Measurements from ENCODE around the gene CSGALNACT2.
"Not testable (repeated sequence)": the region's sequence is repeated elsewhere in the genome, so short reads cannot be mapped to it uniquely, and the experiment has no call there.

Gene CSGALNACT2

GRCh38 chr10:43177595-43177994 lies 39.4 kb downstream of the CSGALNACT2 start:
- Histone ChIP-seq H3K4me3 (ENCODE audit: low read length in 2 of 2) (no peak overlapping the region), H3K9me3 (ENCODE audit: control insufficient read depth in 2 of 2, low read length in 2 of 2) (no peaks in the 10 kb centered on the region), H3K27ac (ENCODE audit: low read depth in 2 of 2, low read length in 2 of 2) (no peak overlapping the region), H3K4me1 (ENCODE audit: control insufficient read depth in 2 of 2, insufficient read depth in 2 of 2, low read length in 2 of 2) (no peaks in the 10 kb centered on the region), H3K36me3 (ENCODE audit: control insufficient read depth in 2 of 2, insufficient read depth in 2 of 2, low read length in 2 of 2) (peaks cover 0 to 35% of the 10 kb centered on the region in 2 donors), H3K27me3 (ENCODE audit: control insufficient read depth in 2 of 2, insufficient read depth in 2 of 2, low read length in 2 of 2) (no peaks in the 10 kb centered on the region), H3K9ac (ENCODE audit: low read depth in 1 of 2, low read length in 2 of 2) (no peak overlapping the region)

- H3K9me3 ChIP-seq (ENCODE audit: control insufficient read depth in 2 of 2, low read length in 2 of 2): no peaks in the 10 kb centered on the region
- H3K4me1 ChIP-seq (ENCODE audit: control insufficient read depth in 2 of 2, insufficient read depth in 2 of 2, low read length in 2 of 2): no peaks in the 10 kb centered on the region
- H3K27me3 ChIP-seq (ENCODE audit: control insufficient read depth in 2 of 2, insufficient read depth in 2 of 2, low read length in 2 of 2): no peaks in the 10 kb centered on the region
- H3K9ac ChIP-seq (ENCODE audit: low read depth in 1 of 2, low read length in 2 of 2): no peak overlapping the region
- H3K27ac ChIP-seq (ENCODE audit: low read depth in 2 of 2, low read length in 2 of 2): no peak overlapping the region
- no peak overlapping the region for H3K4me3 ChIP-seq (ENCODE audit: low read length in 2 of 2)
- peaks cover 0 to 32% of the 10 kb centered on the region in 2 donors for H3K36me3 ChIP-seq (ENCODE audit: control insufficient read depth in 2 of 2, insufficient read depth in 2 of 2, low read length in 2 of 2)
Measured at GRCh38 chr10:43181146-43181545, 42.9 kb downstream of the CSGALNACT2 start.

DNA sequence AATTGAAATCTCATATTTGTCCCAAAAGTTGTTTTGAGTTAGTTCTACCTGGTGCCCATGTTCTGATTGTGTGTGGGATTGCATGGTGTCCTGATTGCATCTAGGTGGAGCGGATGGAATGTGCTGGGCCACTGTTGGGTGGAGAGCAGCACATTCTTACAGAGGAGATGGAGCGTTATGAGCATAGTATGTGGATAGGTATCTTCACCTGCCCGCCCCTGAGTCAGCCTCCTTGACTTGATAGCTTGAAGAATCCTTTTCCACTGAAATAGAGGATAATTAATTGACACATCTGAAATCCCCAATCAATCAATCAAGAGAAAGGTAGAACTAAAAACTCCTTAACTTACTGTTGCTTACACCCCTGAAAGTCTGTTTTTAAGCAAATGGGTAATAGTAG lies 45.5 kb downstream of the CSGALNACT2 start:
- H3K9ac ChIP-seq (ENCODE audit: low read depth in 1 of 2, low read length in 2 of 2); H3K4me3 ChIP-seq (ENCODE audit: low read length in 2 of 2); H3K27me3 ChIP-seq (ENCODE audit: control insufficient read depth in 2 of 2, insufficient read depth in 2 of 2, low read length in 2 of 2); H3K9me3 ChIP-seq (ENCODE audit: control insufficient read depth in 2 of 2, low read length in 2 of 2); H3K4me1 ChIP-seq (ENCODE audit: control insufficient read depth in 2 of 2, insufficient read depth in 2 of 2, low read length in 2 of 2); H3K27ac ChIP-seq (ENCODE audit: low read depth in 2 of 2, low read length in 2 of 2): not testable (repeated sequence)
- H3K36me3 ChIP-seq (ENCODE audit: control insufficient read depth in 2 of 2, insufficient read depth in 2 of 2, low read length in 2 of 2): peaks cover 0 to 19% of the 10 kb centered on the region in 2 donors

GRCh38 chr10:43186150-43186549 lies 47.9 kb downstream of the CSGALNACT2 start:
- no peak overlapping the region for H3K9ac ChIP-seq (ENCODE audit: low read depth in 1 of 2, low read length in 2 of 2)
- no peaks in the 10 kb centered on the region for H3K4me1 ChIP-seq (ENCODE audit: control insufficient read depth in 2 of 2, insufficient read depth in 2 of 2, low read length in 2 of 2)
- H3K27ac ChIP-seq (ENCODE audit: low read depth in 2 of 2, low read length in 2 of 2): no peak overlapping the region
- no peaks in the 10 kb centered on the region for H3K27me3 ChIP-seq (ENCODE audit: control insufficient read depth in 2 of 2, insufficient read depth in 2 of 2, low read length in 2 of 2)
- H3K36me3 ChIP-seq (ENCODE audit: control insufficient read depth in 2 of 2, insufficient read depth in 2 of 2, low read length in 2 of 2): peaks cover 0 to 10% of the 10 kb centered on the region in 2 donors
- no peak overlapping the region for H3K4me3 ChIP-seq (ENCODE audit: low read length in 2 of 2)
- H3K9me3 ChIP-seq (ENCODE audit: control insufficient read depth in 2 of 2, low read length in 2 of 2): no peaks in the 10 kb centered on the region

- Histone ChIP-seq H3K27me3 (ENCODE audit: control insufficient read depth in 2 of 2, insufficient read depth in 2 of 2, low read length in 2 of 2) (no peaks in the 10 kb centered on the region), H3K4me1 (ENCODE audit: control insufficient read depth in 2 of 2, insufficient read depth in 2 of 2, low read length in 2 of 2) (no peaks in the 10 kb centered on the region), H3K4me3 (ENCODE audit: low read length in 2 of 2) (no peak overlapping the region), H3K9ac (ENCODE audit: low read depth in 1 of 2, low read length in 2 of 2) (no peak overlapping the region), H3K36me3 (ENCODE audit: control insufficient read depth in 2 of 2, insufficient read depth in 2 of 2, low read length in 2 of 2) (peaks cover 0 to 10% of the 10 kb centered on the region in 2 donors), H3K27ac (ENCODE audit: low read depth in 2 of 2, low read length in 2 of 2) (no peak overlapping the region), H3K9me3 (ENCODE audit: control insufficient read depth in 2 of 2, low read length in 2 of 2) (no peaks in the 10 kb centered on the region)
Measured at GRCh38 chr10:43187213-43187612, 49.0 kb downstream of the CSGALNACT2 start.

DNA sequence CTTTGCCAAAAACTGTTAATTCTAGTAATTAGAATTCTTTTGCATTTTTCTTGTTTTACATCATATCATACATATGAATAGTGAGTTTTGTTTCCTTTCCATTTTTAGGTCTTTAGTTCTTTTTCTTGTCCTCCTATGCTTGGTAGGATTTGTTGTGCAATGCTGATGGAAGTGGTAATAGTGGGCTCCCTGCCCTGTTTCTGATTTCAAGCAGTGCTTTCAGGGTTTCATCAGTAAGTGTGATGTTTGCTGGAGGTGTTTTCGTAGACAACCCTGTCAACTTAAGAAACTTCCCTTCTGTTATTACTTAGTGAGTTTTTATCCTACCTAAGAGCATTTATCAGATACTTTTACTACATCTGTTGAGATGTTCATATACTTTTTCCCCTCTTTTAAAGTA lies 50.5 kb downstream of the CSGALNACT2 start:
- Histone ChIP-seq H3K27ac (ENCODE audit: low read depth in 2 of 2, low read length in 2 of 2) (no peak overlapping the region), H3K36me3 (ENCODE audit: control insufficient read depth in 2 of 2, insufficient read depth in 2 of 2, low read length in 2 of 2) (peaks cover 0 to 5% of the 10 kb centered on the region in 2 donors), H3K4me3 (ENCODE audit: low read length in 2 of 2) (no peak overlapping the region), H3K9me3 (ENCODE audit: control insufficient read depth in 2 of 2, low read length in 2 of 2) (no peaks in the 10 kb centered on the region), H3K4me1 (ENCODE audit: control insufficient read depth in 2 of 2, insufficient read depth in 2 of 2, low read length in 2 of 2) (no peaks in the 10 kb centered on the region), H3K27me3 (ENCODE audit: control insufficient read depth in 2 of 2, insufficient read depth in 2 of 2, low read length in 2 of 2) (no peaks in the 10 kb centered on the region), H3K9ac (ENCODE audit: low read depth in 1 of 2, low read length in 2 of 2) (no peak overlapping the region)

GRCh38 chr10:43190289-43190688 lies 52.0 kb downstream of the CSGALNACT2 start:
- Histone ChIP-seq H3K36me3 (ENCODE audit: control insufficient read depth in 2 of 2, insufficient read depth in 2 of 2, low read length in 2 of 2) (peaks cover 0 to 3% of the 10 kb centered on the region in 2 donors), H3K9me3 (ENCODE audit: control insufficient read depth in 2 of 2, low read length in 2 of 2) (no peaks in the 10 kb centered on the region), H3K9ac (ENCODE audit: low read depth in 1 of 2, low read length in 2 of 2) (no peak overlapping the region), H3K27me3 (ENCODE audit: control insufficient read depth in 2 of 2, insufficient read depth in 2 of 2, low read length in 2 of 2) (no peaks in the 10 kb centered on the region), H3K4me3 (ENCODE audit: low read length in 2 of 2) (no peak overlapping the region), H3K4me1 (ENCODE audit: control insufficient read depth in 2 of 2, insufficient read depth in 2 of 2, low read length in 2 of 2) (no peaks in the 10 kb centered on the region), H3K27ac (ENCODE audit: low read depth in 2 of 2, low read length in 2 of 2) (no peak overlapping the region)

DNA sequence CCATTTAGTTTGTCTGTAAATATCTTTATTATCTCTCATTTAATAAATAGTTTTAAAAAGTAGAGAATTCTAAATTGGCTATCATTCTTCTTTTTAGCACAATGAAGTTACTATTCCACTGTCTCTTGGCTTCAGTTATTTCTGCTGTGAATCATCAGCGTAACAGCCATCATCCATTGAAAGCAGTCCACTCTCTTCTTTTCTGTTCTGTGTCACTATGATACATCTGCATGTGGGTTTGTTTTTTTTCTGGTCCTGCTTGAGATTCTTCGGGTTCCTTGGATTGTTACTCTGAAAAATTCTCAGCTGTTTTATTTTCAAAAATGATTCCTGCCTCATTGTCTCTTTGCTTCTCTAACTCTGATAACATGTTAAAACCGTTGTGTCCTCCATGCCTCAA lies 52.5 kb downstream of the CSGALNACT2 start:
- Histone ChIP-seq H3K4me1 (ENCODE audit: control insufficient read depth in 2 of 2, insufficient read depth in 2 of 2, low read length in 2 of 2) (no peaks in the 10 kb centered on the region), H3K27me3 (ENCODE audit: control insufficient read depth in 2 of 2, insufficient read depth in 2 of 2, low read length in 2 of 2) (no peaks in the 10 kb centered on the region), H3K36me3 (ENCODE audit: control insufficient read depth in 2 of 2, insufficient read depth in 2 of 2, low read length in 2 of 2) (peaks cover 0 to 3% of the 10 kb centered on the region in 2 donors), H3K9me3 (ENCODE audit: control insufficient read depth in 2 of 2, low read length in 2 of 2) (no peaks in the 10 kb centered on the region), H3K4me3 (ENCODE audit: low read length in 2 of 2) (no peak overlapping the region), H3K27ac (ENCODE audit: low read depth in 2 of 2, low read length in 2 of 2) (no peak overlapping the region), H3K9ac (ENCODE audit: low read depth in 1 of 2, low read length in 2 of 2) (no peak overlapping the region)

GRCh38 chr10:43192884-43193283 lies 54.6 kb downstream of the CSGALNACT2 start:
- Histone ChIP-seq H3K4me1 (ENCODE audit: control insufficient read depth in 2 of 2, insufficient read depth in 2 of 2, low read length in 2 of 2) (no peaks in the 10 kb centered on the region), H3K4me3 (ENCODE audit: low read length in 2 of 2) (no peak overlapping the region), H3K9me3 (ENCODE audit: control insufficient read depth in 2 of 2, low read length in 2 of 2) (no peaks in the 10 kb centered on the region), H3K27me3 (ENCODE audit: control insufficient read depth in 2 of 2, insufficient read depth in 2 of 2, low read length in 2 of 2) (no peaks in the 10 kb centered on the region), H3K27ac (ENCODE audit: low read depth in 2 of 2, low read length in 2 of 2) (no peak overlapping the region), H3K9ac (ENCODE audit: low read depth in 1 of 2, low read length in 2 of 2) (no peak overlapping the region), H3K36me3 (ENCODE audit: control insufficient read depth in 2 of 2, insufficient read depth in 2 of 2, low read length in 2 of 2) (no peaks in the 10 kb centered on the region)

GRCh38 chr10:43193496-43194080 lies 55.3 kb downstream of the CSGALNACT2 start:
- Histone ChIP-seq H3K36me3 (ENCODE audit: control insufficient read depth in 2 of 2, insufficient read depth in 2 of 2, low read length in 2 of 2) (no peaks in the 10 kb centered on the region), H3K27ac (ENCODE audit: low read depth in 2 of 2, low read length in 2 of 2) (no peak overlapping the region), H3K9ac (ENCODE audit: low read depth in 1 of 2, low read length in 2 of 2) (no peak overlapping the region), H3K27me3 (ENCODE audit: control insufficient read depth in 2 of 2, insufficient read depth in 2 of 2, low read length in 2 of 2) (no peaks in the 10 kb centered on the region), H3K4me1 (ENCODE audit: control insufficient read depth in 2 of 2, insufficient read depth in 2 of 2, low read length in 2 of 2) (no peaks in the 10 kb centered on the region), H3K4me3 (ENCODE audit: low read length in 2 of 2) (no peak overlapping the region), H3K9me3 (ENCODE audit: control insufficient read depth in 2 of 2, low read length in 2 of 2) (no peaks in the 10 kb centered on the region)

DNA sequence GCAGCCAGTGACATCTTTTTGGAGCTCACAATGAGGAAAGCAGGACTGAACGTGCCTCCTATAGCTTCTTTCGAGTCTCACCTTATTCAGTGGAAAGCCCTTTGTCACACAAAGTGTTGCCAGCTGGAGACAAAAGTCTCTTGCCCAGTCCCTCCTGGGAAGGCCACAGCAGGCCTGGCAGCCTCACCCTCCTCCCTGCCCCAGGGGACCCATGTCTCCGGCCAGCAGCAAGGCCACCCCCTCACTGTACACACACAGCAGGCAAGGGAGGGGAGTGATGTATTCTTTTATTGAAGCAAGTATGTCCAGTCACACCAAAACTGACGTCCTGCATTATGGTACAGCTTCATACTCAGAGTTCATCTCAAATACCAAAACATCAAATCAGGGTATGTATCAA lies 56.0 kb downstream of the CSGALNACT2 start:
- H3K9ac ChIP-seq (ENCODE audit: low read depth in 1 of 2, low read length in 2 of 2): no peak overlapping the region
- H3K9me3 ChIP-seq (ENCODE audit: control insufficient read depth in 2 of 2, low read length in 2 of 2): no peaks in the 10 kb centered on the region
- H3K4me3 ChIP-seq (ENCODE audit: low read length in 2 of 2): no peak overlapping the region
- H3K27ac ChIP-seq (ENCODE audit: low read depth in 2 of 2, low read length in 2 of 2): no peak overlapping the region
- no peaks in the 10 kb centered on the region for H3K4me1 ChIP-seq (ENCODE audit: control insufficient read depth in 2 of 2, insufficient read depth in 2 of 2, low read length in 2 of 2)
- no peaks in the 10 kb centered on the region for H3K27me3 ChIP-seq (ENCODE audit: control insufficient read depth in 2 of 2, insufficient read depth in 2 of 2, low read length in 2 of 2)
- no peaks in the 10 kb centered on the region for H3K36me3 ChIP-seq (ENCODE audit: control insufficient read depth in 2 of 2, insufficient read depth in 2 of 2, low read length in 2 of 2)
